Prostate gland (tissue), 2 donors: ENCODE measurements around the gene MPPE1. TPM values are rescaled to one million over a fixed set of nuclear protein-coding genes. Genes with fewer than 3 reads are reported as not detected.
A peak's percentile ranks its signal among the peaks of the same experiment; 100 is the strongest.

ENCODE experiments used
- DNase-seq: peaks from one replicate; pipeline ENCODE4 v3.0.0-alpha.2; 2019; ENCODE audit warnings: low spot score
- H3K27ac ChIP-seq, 2 donors: fragments of 200-600 bp; sonication (generic); 2 replicates each; pipeline ENCODE4 v1.5.1; 2017 to 2019
- H3K27me3 ChIP-seq: fragments of 200-600 bp; sonication (generic); replicated peaks from 2 replicates; pipeline ENCODE4 v1.5.1; 2019; ENCODE audit not compliant: insufficient read depth
- H3K36me3 ChIP-seq, 2 donors: fragments of 200-600 bp; sonication (generic); 1 replicate in 1 of 2; 2 replicates in 1 of 2; pipeline versions ENCODE4 v1.5.1 to v1.8.1; 2017 to 2019
- H3K4me1 ChIP-seq: fragments of 200-600 bp; sonication (generic); replicated peaks from 2 replicates; pipeline ENCODE4 v1.5.1; 2019
- H3K4me3 ChIP-seq, 2 donors: fragments of 200-600 bp; sonication (generic); 2 replicates each; pipeline ENCODE4 v1.5.1; 2017 to 2019
- H3K9me3 ChIP-seq: fragments of 200-600 bp; sonication (generic); 2 replicates; pipeline ENCODE4 v1.5.1; 2017
- POLR2A ChIP-seq: fragments of 450-650 bp; IDR thresholded peaks from one replicate; pipeline ENCODE4 v1.6.1; 2016; ENCODE audit warnings: antibody characterized with exemption, mild to moderate bottlenecking
- POLR2AphosphoS5 ChIP-seq: sonication (generic); formaldehyde crosslinking; IDR thresholded peaks from one replicate; pipeline ENCODE4 v1.6.1; 2017; ENCODE audit warnings: antibody characterized with exemption
- WGBS: methylation state at CpG from one replicate; pipeline ENCODE4 v1.1.5; 2018; 5-methylcytosine and 5-hydroxymethylcytosine counted together
- intact Hi-C: fragments of 100-400 bp; cut with DNase I; formaldehyde crosslinking; loops from one replicate; pipeline ENCODE4 v1.14.2; 2022
- total RNA-seq, 2 donors: library from RNA; depleted of rRNA; stranded (reverse); fragments of >200 nt; gene quantifications; one replicate each; pipeline ENCODE4 v1.1.0, GENCODE V29; 2016
- TF ChIP-seq, protein P1 (sequence below), 4 experiments: fragments of 200-600 bp in 2 of 4; fragments of 450-650 bp in 2 of 4; sonication (generic) in 2 of 4; IDR thresholded peaks; 1 replicate in 3 of 4; 2 replicates in 1 of 4; pipeline ENCODE4 v1.5.1; 2016 to 2019; ENCODE audit warnings: antibody characterized with exemption in 4 of 4, mild to moderate bottlenecking in 2 of 4, moderate library complexity in 2 of 4

Gene MPPE1
- total RNA-seq, 2 donors from 2014 or later: 19.3 to 29.1 TPM

DNA sequence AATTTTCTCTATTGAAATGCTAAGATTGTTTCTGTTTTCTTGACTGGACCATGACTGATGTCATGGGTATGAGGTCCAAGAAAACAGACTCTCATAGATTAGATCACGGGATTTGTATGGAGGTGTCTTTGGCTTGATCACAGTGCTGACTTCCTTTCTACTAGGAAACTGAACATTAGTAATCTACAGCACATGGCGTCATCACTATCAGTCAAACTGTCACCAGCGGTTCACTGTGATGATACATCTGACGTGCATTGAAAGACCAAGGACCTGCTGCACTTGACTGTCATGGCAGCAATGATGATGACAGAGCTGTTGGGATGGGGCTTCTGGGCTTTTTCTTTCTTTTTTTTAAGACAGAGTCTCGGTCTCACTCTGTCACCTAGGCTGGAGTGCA, 45.0 kb upstream of the MPPE1 start:
- Histone ChIP-seq H3K4me3 (no peak overlapping the region), H3K4me1 (no peaks in the 10 kb centered on the region), H3K27ac (no peak overlapping the region), H3K9me3 (no peaks in the 10 kb centered on the region), H3K36me3 (no peaks in the 10 kb centered on the region), H3K27me3 (no peaks in the 10 kb centered on the region)
- intact Hi-C loops: no loop called here
- TF ChIP-seq POLR2A (no peak), POLR2AphosphoS5 (no peak)
- TF ChIP-seq, protein P1, sequence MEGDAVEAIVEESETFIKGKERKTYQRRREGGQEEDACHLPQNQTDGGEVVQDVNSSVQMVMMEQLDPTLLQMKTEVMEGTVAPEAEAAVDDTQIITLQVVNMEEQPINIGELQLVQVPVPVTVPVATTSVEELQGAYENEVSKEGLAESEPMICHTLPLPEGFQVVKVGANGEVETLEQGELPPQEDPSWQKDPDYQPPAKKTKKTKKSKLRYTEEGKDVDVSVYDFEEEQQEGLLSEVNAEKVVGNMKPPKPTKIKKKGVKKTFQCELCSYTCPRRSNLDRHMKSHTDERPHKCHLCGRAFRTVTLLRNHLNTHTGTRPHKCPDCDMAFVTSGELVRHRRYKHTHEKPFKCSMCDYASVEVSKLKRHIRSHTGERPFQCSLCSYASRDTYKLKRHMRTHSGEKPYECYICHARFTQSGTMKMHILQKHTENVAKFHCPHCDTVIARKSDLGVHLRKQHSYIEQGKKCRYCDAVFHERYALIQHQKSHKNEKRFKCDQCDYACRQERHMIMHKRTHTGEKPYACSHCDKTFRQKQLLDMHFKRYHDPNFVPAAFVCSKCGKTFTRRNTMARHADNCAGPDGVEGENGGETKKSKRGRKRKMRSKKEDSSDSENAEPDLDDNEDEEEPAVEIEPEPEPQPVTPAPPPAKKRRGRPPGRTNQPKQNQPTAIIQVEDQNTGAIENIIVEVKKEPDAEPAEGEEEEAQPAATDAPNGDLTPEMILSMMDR (IDR thresholded peaks at IDR 0.05): no peak
- WGBS: 94% methylated on average over 5 of the region's 5 CpGs
- DNase-seq: no peak

DNA sequence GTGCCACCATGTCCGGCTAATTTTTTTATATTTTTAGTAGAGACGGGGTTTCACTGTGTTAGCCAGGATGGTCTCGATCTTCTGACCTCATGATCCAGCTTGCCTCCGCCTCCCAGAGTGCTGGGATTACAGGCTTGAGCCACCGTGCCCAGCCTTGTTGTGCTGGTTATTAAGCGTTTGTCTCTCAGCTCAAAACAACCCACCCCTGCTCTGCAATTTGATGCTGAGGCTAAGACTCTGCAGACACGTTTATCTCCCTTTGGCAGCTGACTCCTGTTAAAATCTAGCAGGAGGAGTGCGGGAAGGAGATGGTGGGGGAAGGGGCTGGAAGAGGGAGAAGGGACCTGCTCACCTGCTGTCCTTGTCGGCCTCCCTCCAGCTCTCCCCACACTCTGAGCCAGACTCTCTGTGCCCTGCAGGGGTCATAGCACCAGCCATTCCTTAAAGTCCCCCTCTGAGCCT, 43.3 kb upstream of the MPPE1 start:
- no peaks in the 10 kb centered on the region for H3K4me1 ChIP-seq

DNA sequence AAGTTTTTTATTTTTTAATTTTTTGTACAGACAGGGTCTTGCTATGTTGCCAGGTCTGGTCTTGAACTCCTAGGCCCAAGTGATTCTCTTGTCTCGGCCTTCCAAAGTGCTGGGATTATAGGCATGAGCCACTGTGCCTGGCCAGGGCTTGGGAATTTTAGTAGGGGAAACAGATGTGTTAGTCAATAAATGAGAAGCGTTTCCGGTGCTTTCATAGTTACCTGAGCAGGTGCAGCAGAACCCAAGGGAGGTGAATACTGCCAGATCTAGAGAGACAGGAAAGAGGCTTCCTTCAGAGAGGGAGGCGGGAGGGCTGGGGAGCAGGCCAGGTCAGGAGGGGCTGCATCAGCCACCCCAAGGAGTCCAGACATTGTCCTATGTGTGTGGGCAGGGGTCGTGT, 42.7 kb upstream of the MPPE1 start:
- H3K4me3 ChIP-seq: no peak overlapping the region
- no peaks in the 10 kb centered on the region for H3K27me3 ChIP-seq
- no peak overlapping the region for H3K27ac ChIP-seq
- intact Hi-C loops: no loop called here
- no peaks in the 10 kb centered on the region for H3K4me1 ChIP-seq
- WGBS: 77% methylated on average over 5 of the region's 5 CpGs
- TF ChIP-seq POLR2A (no peak), POLR2AphosphoS5 (no peak)
- no peak for DNase-seq
- no peaks in the 10 kb centered on the region for H3K9me3 ChIP-seq
- no peaks in the 10 kb centered on the region for H3K36me3 ChIP-seq

More for the DNA sequence above, 43.3 kb upstream of the MPPE1 start:
- no peak overlapping the region for H3K4me3 ChIP-seq
- no peaks in the 10 kb centered on the region for H3K27me3 ChIP-seq
- H3K36me3 ChIP-seq: no peaks in the 10 kb centered on the region
- TF ChIP-seq POLR2AphosphoS5 (no peak), POLR2A (no peak)
- TF ChIP-seq, protein P1 (IDR thresholded peaks at IDR 0.05): no peak
- no peak for DNase-seq
- no peaks in the 10 kb centered on the region for H3K9me3 ChIP-seq
- intact Hi-C loops: no loop called here
- 62% methylated on average over 9 of the region's 9 CpGs for WGBS
- no peak overlapping the region for H3K27ac ChIP-seq

DNA sequence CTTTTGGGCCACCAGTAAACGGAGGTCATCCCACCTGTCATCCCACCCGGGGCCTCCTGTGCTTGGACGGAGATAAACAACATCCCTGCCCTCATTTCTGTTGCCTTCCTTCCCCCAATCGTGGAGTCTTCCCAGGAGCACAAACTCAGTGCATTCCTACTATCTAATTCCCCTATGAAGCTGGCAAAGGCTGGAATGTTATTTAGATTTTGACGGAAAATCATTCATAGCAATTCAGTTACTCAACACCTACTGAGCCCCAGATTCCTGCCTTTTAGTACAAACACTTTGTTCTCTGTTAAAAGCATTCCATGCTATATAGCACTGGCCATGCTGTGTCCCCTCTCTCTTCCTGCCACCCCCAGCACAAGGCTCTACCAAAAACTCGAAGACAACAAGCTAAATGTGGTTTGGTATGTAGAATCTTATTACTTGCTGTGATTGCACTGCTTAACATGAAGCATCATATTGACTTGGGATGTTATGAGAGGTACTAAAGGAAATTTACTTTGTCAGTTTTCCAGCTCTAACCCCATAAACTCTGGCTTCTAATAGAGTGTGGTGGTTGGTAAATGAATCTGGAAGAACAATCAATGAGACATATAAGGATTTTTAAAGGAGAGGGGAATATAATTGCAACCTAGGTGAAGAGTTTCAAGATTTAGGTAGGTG, 40.9 kb upstream of the MPPE1 start:
- TF ChIP-seq POLR2AphosphoS5: peak; percentile 46
- TF ChIP-seq, protein P1 (IDR thresholded peaks at IDR 0.05): no peak
- H3K4me1 ChIP-seq: no peaks in the 10 kb centered on the region

DNA sequence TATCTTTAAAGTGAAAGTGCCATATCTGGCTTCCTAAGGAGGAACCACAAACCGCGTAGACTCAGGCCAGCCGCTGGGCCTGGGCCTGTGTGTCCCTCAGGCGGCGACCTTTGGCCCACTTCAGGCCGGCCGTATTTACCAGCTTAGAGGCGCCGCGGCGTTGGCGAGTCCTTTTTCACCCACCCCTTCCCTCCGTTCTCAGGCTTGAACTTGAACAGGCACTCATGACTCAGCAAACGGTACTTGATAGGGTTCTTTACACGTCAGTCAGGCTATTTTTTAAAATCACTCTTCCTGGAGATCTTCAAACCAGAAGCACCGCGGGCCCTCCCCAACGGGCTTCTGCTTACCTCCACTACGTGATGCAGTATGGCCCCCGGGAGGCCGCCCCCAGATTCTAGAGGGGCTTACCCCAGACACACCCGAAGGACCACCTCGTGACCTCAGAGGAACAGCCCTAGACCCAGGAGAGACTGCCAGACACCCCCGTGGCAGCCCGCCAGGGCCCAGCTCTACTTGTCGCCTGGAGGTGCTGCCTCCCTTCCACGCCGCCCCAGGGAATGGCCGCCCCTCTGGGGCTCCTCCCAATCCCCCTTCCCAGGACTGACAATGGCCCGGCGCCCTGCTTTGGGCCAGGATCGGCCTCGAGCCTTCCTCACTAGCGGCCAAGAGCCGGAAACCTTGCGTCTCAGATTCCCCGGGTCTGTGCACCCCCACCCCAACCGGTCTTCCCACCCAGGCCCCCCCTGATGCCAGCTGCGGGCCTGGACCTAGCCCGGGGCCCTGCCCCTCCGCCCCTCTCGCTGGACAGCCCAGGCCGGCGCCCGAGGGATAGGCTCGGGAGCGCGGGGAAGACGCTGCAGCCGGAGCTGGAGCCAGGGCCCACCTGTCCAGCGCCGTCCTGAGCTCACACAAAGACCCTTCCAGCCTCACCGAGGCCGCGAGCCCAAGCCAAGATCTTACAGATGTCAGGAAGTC, 39.4 kb upstream of the MPPE1 start:
- 7% methylated on average over 54 of the region's 55 CpGs for WGBS
- H3K4me1 ChIP-seq: no peaks in the 10 kb centered on the region
- intact Hi-C loops: loop anchor here (2.0 kb wide), 1 partner anchor 33 kb away; the partner anchor contains the start of gene IMPA2
- peak; percentile 83 for DNase-seq
- H3K27me3 ChIP-seq: no peaks in the 10 kb centered on the region
- peak overlapping the region; percentile 25 to 28 for H3K4me3 ChIP-seq
- H3K9me3 ChIP-seq: no peaks in the 10 kb centered on the region
- H3K27ac ChIP-seq: peak overlapping the region; percentile 72 to 80
- H3K36me3 ChIP-seq: no peaks in the 10 kb centered on the region
- peak; percentile 70 for TF ChIP-seq POLR2A
- peak; percentile 85 for TF ChIP-seq POLR2AphosphoS5
- TF ChIP-seq, protein P1 (IDR thresholded peaks at IDR 0.05): peak in 1 of 4 experiments; percentile 9

More for the DNA sequence above, 40.9 kb upstream of the MPPE1 start:
- Histone ChIP-seq H3K4me3 (no peak overlapping the region), H3K9me3 (no peaks in the 10 kb centered on the region), H3K27me3 (no peaks in the 10 kb centered on the region), H3K27ac (no peak overlapping the region), H3K36me3 (no peaks in the 10 kb centered on the region)
- 66% methylated on average over 6 of the region's 6 CpGs for WGBS
- DNase-seq: peak; percentile 9
- intact Hi-C loops: loop anchor here (2.0 kb wide), 1 partner anchor 32 kb away; the partner anchor contains the start of gene IMPA2
